VCaP (cell line): ENCODE results near the gene OR1A2.
"Not testable (repeated sequence)": the region's sequence is repeated elsewhere in the genome, so short reads cannot be mapped to it uniquely, and the experiment has no call there.

ENCODE experiments used
- H3K27ac ChIP-seq: fragments of 450-650 bp; 2 replicates; pipeline ENCODE4 v1.5.1; 2017
- CTCF ChIP-seq: fragments of 450-650 bp; conservative IDR thresholded peaks from 2 replicates; pipeline ENCODE4 v1.5.1; 2017; ENCODE audit warnings: mild to moderate bottlenecking, moderate library complexity

Gene OR1A2

GRCh38 chr17:3213587-3213986, 16.3 kb downstream of the OR1A2 start:
- TF ChIP-seq CTCF = no peak
- H3K27ac ChIP-seq = no peak overlapping the region

GRCh38 chr17:3219978-3220377, 22.7 kb downstream of the OR1A2 start:
- not testable (repeated sequence) for H3K27ac ChIP-seq

GRCh38 chr17:3221850-3222249, 24.5 kb downstream of the OR1A2 start:
- H3K27ac ChIP-seq = no peak overlapping the region
- no peak for TF ChIP-seq CTCF

- TF ChIP-seq CTCF = no peak
- H3K27ac ChIP-seq = no peak overlapping the region
Observed at GRCh38 chr17:3222505-3222904, 25.2 kb downstream of the OR1A2 start.

GRCh38 chr17:3224721-3225352, 27.5 kb downstream of the OR1A2 start:
- not testable (repeated sequence) for H3K27ac ChIP-seq

GRCh38 chr17:3232300-3232699, 35.0 kb downstream of the OR1A2 start:
- H3K27ac ChIP-seq = not testable (repeated sequence)

GRCh38 chr17:3238685-3239084, 41.4 kb downstream of the OR1A2 start:
- H3K27ac ChIP-seq = not testable (repeated sequence)

- not testable (repeated sequence) for H3K27ac ChIP-seq
Observed at GRCh38 chr17:3241044-3241443, 43.7 kb downstream of the OR1A2 start.

- H3K27ac ChIP-seq = not testable (repeated sequence)
Observed at GRCh38 chr17:3244841-3245240, 47.5 kb downstream of the OR1A2 start.
